Thoracic aorta (tissue), 2 donors: Measurements from ENCODE around the gene DCTN3. TPM values are rescaled to one million over a fixed set of nuclear protein-coding genes. Genes with fewer than 3 reads are reported as not detected.

Source experiments
- ATAC-seq: fragments of 150-250 bp; one replicate; pipeline ENCODE4 v1.8.0; 2017; ENCODE audit warnings: low read depth; ENCODE audit not compliant: insufficient number of reproducible peaks, low FRiP score
- DNase-seq: peaks from one replicate; pipeline ENCODE4 v3.0.0-alpha.2; 2020; ENCODE audit warnings: low spot score
- H3K27ac ChIP-seq, 2 donors: fragments of 200-600 bp; sonication (generic); 1 replicate in 1 of 2; 2 replicates in 1 of 2; pipeline ENCODE4 v1.5.1; 2016; ENCODE audit warnings: mild to moderate bottlenecking in 2 of 2, moderate library complexity in 2 of 2
- H3K27me3 ChIP-seq: fragments of 200-600 bp; sonication (generic); replicated peaks from 2 replicates; pipeline ENCODE4 v1.6.0; 2016; ENCODE audit warnings: mild to moderate bottlenecking; ENCODE audit not compliant: insufficient read depth
- H3K36me3 ChIP-seq: fragments of 200-600 bp; sonication (generic); one replicate; pipeline ENCODE4 v1.5.1; 2016
- H3K4me1 ChIP-seq, 2 donors: fragments of 200-600 bp; sonication (generic); 1 replicate in 1 of 2; 2 replicates in 1 of 2; pipeline versions ENCODE4 v1.5.1 to v1.6.0; 2016; ENCODE audit warnings: low read depth in 2 of 2, mild to moderate bottlenecking in 1 of 2; ENCODE audit not compliant: control insufficient read depth in 1 of 2
- H3K4me3 ChIP-seq: fragments of 200-600 bp; sonication (generic); 2 replicates; pipeline ENCODE4 v1.5.1; 2016; ENCODE audit warnings: mild to moderate bottlenecking
- H3K9me3 ChIP-seq: fragments of 200-600 bp; sonication (generic); 2 replicates; pipeline ENCODE4 v1.5.1; 2016
- CTCF ChIP-seq: fragments of 200-600 bp; sonication (generic); IDR thresholded peaks from one replicate; pipeline ENCODE4 v1.5.1; 2019; ENCODE audit warnings: antibody characterized with exemption
- total RNA-seq, 2 donors: library from RNA; depleted of rRNA; stranded (reverse); fragments of >200 nt; gene quantifications; one replicate each; pipeline versions ENCODE4 v1.1.0 to v1.2.3, GENCODE V29; 2016

Gene DCTN3
- total RNA-seq, 2 donors from 2014 or later = 48.1 to 70.4 TPM

DNA sequence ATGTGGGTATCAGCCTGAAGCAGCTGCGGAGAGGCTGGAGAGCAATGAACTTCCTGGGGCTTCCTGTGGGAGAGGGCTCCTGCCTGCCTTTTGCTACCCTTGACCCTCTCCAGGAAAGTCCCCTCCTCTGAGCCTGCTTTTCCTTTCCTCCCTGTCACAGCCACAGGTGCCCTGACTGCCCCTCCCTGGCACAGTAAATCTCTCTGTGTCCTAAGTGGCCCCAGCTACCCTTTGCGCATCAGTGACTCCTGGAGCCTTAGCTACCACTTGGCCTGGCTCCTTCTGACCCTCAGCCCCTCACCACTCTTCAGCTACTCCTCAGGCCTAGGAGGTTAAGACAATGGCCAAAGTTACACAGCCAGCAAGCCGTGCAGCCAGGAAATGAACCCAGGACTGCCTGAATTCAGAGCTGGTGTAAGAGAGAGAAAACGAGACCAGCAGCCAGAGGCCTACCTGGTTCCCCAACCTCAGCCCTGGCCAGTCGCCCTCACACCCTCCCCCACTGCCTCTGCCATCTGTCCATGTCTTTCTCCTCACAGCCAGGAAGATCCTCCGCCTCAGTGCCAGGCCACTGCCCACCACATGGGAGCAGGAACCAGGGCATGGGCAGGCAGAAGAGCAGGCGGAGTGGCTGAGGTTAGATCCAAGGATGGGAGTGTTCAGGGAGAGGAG lies 49.4 kb downstream of the DCTN3 start:
- DNase-seq (no peak), ATAC-seq (no peak)
- Histone ChIP-seq H3K36me3 (no peaks in the 10 kb centered on the region), H3K4me1 (no peaks in the 10 kb centered on the region), H3K9me3 (no peaks in the 10 kb centered on the region), H3K27ac (no peak overlapping the region), H3K27me3 (peaks cover 6% of the 10 kb centered on the region), H3K4me3 (no peak overlapping the region)
- no peak for TF ChIP-seq CTCF

DNA sequence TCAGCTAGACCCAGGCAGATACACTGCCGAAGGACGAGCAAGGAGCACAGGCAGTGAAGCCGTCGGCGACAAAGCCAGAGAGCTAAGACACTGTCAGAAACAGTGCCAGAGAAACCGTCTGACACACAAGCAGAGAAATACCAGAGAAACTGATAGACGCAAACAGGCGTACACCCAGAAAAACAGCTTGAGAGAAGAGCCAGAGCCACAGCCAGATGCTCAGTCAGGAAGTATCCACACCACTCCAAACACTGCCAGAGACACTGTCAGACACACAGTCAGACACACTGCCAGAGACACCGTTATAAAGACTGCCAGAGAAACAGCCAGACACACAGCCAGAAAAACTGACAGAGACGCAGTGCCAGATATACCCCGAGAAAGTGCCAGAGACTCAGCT lies 49.9 kb downstream of the DCTN3 start:
- H3K27ac ChIP-seq = no peak overlapping the region
- H3K4me3 ChIP-seq = no peak overlapping the region
- H3K4me1 ChIP-seq = no peaks in the 10 kb centered on the region
- no peak for DNase-seq
- H3K36me3 ChIP-seq = no peaks in the 10 kb centered on the region
- TF ChIP-seq CTCF = no peak
- H3K9me3 ChIP-seq = no peaks in the 10 kb centered on the region
- peaks cover 6% of the 10 kb centered on the region for H3K27me3 ChIP-seq
- no peak for ATAC-seq

- no peaks in the 10 kb centered on the region for H3K36me3 ChIP-seq
- DNase-seq (no peak), ATAC-seq (no peak)
- no peak for TF ChIP-seq CTCF
- H3K27me3 ChIP-seq = peaks cover 6% of the 10 kb centered on the region
- no peaks in the 10 kb centered on the region for H3K4me1 ChIP-seq
- H3K9me3 ChIP-seq = no peaks in the 10 kb centered on the region
- no peak overlapping the region for H3K4me3 ChIP-seq
- no peak overlapping the region for H3K27ac ChIP-seq
Observed at GRCh38 chr9:34568774-34569173, 51.5 kb downstream of the DCTN3 start.

DNA sequence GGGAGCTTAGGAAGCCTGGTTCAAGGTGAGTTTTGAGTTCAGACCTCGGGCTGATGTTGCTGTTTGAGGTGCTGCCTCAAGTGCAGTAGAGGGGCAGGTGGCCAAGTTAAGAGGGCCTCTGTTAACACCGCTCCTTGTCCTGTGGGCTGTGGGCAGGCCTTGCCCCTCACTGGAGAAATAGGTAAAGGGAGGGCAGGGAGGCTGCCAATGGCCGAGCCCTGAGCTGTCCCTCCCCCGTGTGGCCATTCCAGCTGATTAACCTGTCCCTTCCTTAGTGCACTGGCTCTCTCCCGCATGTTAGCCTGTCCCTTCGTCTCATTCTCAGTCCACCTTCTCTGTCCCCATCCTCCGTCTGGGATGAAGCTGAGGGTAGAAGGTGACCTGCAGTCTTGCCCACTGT lies 52.2 kb downstream of the DCTN3 start:
- no peak for TF ChIP-seq CTCF
- Histone ChIP-seq H3K4me1 (no peaks in the 10 kb centered on the region), H3K9me3 (no peaks in the 10 kb centered on the region), H3K27ac (no peak overlapping the region), H3K4me3 (no peak overlapping the region), H3K36me3 (no peaks in the 10 kb centered on the region), H3K27me3 (peaks cover 6% of the 10 kb centered on the region)
- DNase-seq (no peak), ATAC-seq (no peak)

GRCh38 chr9:34566972-34567371 lies 53.3 kb downstream of the DCTN3 start:
- ATAC-seq (no peak), DNase-seq (no peak)
- H3K27ac ChIP-seq = no peak overlapping the region
- no peaks in the 10 kb centered on the region for H3K36me3 ChIP-seq
- no peaks in the 10 kb centered on the region for H3K9me3 ChIP-seq
- H3K4me1 ChIP-seq = no peaks in the 10 kb centered on the region
- no peak for TF ChIP-seq CTCF
- no peak overlapping the region for H3K4me3 ChIP-seq
- H3K27me3 ChIP-seq = peaks cover 6% of the 10 kb centered on the region
